ENCODE measurements around the gene HOXA4. TPM values are rescaled to one million over a fixed set of nuclear protein-coding genes. Genes with fewer than 3 reads are reported as not detected.

Gene HOXA4
- total RNA-seq, 1 experiment from 2014 or later: not detected

GRCh38 chr7:27109466-27110185 is 20.9 kb downstream of the HOXA4 start:
- Histone ChIP-seq H3K4me3 (ENCODE audit: low read length) (no peak overlapping the region), H3K9ac (ENCODE audit: low read length) (no peak overlapping the region), H3K36me3 (ENCODE audit: insufficient read depth, low read length) (no peaks in the 10 kb centered on the region; the same call in 1 of the 2 replicates), H2AFZ (ENCODE audit: low read length) (no peak overlapping the region), H4K20me1 (ENCODE audit: insufficient read depth, low read depth, low read length) (0 out of 2 replicates have a peak, but pooled peaks cover 8% of the 10 kb centered on the region), H3K27ac (ENCODE audit: low read length) (no peak overlapping the region), H3K79me2 (ENCODE audit: low read length) (no peaks in the 10 kb centered on the region), H3K9me2 (replicated peaks; ENCODE audit: insufficient read depth, low read length) (no peaks in the 10 kb centered on the region), H3K4me1 (ENCODE audit: low read length) (no peaks in the 10 kb centered on the region), H3K4me2 (ENCODE audit: low read depth, low read length, poor library complexity, severe bottlenecking) (no peak overlapping the region), H3K27me3 (ENCODE audit: low read length) (no peaks in the 10 kb centered on the region), H3K9me3 (ENCODE audit: low read length) (no peaks in the 10 kb centered on the region)
- no peak for DNase-seq

DNA sequence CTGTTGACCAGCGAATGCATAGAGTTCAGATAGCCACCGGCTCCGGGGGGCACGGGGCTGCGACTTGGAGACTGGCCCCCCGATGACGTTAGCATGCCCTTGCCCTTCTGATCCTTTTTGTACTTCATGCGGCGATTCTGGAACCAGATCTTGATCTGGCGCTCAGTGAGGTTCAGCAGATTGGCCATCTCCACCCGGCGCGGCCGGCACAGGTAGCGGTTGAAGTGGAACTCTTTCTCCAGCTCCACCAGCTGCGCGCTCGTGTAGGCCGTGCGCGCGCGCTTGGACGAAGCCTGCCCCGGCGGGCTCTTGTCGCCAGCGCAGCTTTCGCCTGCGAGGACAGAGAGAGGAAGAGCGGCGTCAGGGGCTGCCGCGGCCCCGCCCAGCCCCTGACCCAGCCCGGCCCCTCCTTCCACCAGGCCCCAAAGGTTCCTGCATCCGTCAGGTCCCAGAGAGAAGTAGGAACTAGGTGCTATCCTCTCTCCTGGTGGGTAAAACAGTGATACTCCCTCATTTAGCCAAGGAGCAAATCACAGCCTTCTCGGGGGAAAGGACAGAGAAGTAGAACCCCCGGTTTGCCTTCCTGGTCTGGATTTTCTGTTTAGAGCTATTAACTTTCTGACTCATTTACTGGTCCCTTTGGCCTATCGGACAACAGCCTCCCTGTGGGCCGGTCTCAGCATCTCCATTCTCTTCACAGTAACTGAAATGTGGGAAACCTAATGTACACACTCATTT is 22.0 kb downstream of the HOXA4 start:
- H3K9ac ChIP-seq (ENCODE audit: low read length): no peak overlapping the region
- H3K4me2 ChIP-seq (ENCODE audit: low read depth, low read length, poor library complexity, severe bottlenecking): no peak overlapping the region

DNA sequence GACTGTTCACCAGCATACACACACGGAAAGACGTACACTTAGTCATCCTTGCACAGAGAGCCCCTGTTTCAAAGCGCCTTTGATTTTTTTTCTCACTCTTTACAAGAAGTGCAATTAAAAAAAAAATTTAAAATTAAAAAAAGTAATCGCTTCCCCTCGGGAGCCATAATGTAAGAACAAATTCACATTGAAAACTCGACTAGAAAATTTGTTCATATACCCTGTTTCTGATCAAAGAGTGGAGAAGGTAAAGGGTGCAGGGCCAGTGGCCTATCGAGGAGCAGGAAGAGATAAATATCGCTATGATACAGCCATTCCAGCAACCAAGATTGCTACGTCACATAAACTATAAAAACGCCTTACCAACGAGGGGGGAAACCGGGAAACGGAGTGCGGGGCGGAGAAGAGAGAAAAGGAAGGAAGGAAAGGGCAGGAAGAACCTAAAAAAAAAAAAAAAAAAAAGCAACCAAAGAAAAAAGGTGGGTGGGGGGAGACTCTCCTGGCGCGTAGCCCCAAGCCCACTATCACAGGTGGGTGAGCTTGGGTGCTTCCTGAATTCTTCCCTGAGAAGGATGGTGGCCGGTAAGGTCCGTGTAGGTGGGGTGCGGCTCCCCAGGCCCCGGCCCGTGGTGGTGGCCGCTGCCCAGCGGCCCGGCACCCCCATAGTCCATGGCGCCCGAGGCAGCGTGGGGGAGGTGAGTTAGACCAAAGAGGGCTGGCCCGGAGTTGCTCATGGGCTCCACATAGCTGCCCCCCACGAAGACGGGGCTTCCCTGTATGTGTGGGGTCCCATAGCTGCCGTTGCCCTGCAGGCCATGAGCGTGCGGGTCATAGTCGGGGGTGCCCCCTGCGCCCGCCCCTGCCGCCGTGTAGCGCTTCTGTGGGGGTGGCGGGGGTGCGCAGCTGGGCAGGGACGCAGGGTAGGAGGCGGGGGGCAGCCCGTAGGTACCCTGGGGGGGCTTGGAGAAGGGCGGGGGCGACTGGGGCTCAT is 22.9 kb downstream of the HOXA4 start:
- Histone ChIP-seq H3K4me1 (ENCODE audit: low read length) (no peaks in the 10 kb centered on the region), H3K9ac (ENCODE audit: low read length) (no peak overlapping the region), H3K27me3 (ENCODE audit: low read length) (no peaks in the 10 kb centered on the region), H2AFZ (ENCODE audit: low read length) (no peak overlapping the region), H3K9me2 (replicated peaks; ENCODE audit: insufficient read depth, low read length) (no peaks in the 10 kb centered on the region), H3K79me2 (ENCODE audit: low read length) (no peaks in the 10 kb centered on the region), H3K9me3 (ENCODE audit: low read length) (no peaks in the 10 kb centered on the region), H4K20me1 (ENCODE audit: insufficient read depth, low read depth, low read length) (0 out of 2 replicates have a peak, but pooled peaks cover 8% of the 10 kb centered on the region), H3K4me3 (ENCODE audit: low read length) (no peak overlapping the region), H3K27ac (ENCODE audit: low read length) (no peak overlapping the region), H3K36me3 (ENCODE audit: insufficient read depth, low read length) (no peaks in the 10 kb centered on the region; the same call in 1 of the 2 replicates), H3K4me2 (ENCODE audit: low read depth, low read length, poor library complexity, severe bottlenecking) (no peak overlapping the region)
- no peak for DNase-seq

More for the DNA sequence above, 22.0 kb downstream of the HOXA4 start:
- H3K27me3 ChIP-seq (ENCODE audit: low read length): no peaks in the 10 kb centered on the region
- H3K27ac ChIP-seq (ENCODE audit: low read length): no peak overlapping the region
- H3K9me2 ChIP-seq (replicated peaks; ENCODE audit: insufficient read depth, low read length): no peaks in the 10 kb centered on the region
- H4K20me1 ChIP-seq (ENCODE audit: insufficient read depth, low read depth, low read length): 0 out of 2 replicates have a peak, but pooled peaks cover 8% of the 10 kb centered on the region
- H3K9me3 ChIP-seq (ENCODE audit: low read length): no peaks in the 10 kb centered on the region
- no peak overlapping the region for H2AFZ ChIP-seq (ENCODE audit: low read length)
- no peaks in the 10 kb centered on the region; the same call in 1 of the 2 replicates for H3K36me3 ChIP-seq (ENCODE audit: insufficient read depth, low read length)
- no peaks in the 10 kb centered on the region for H3K4me1 ChIP-seq (ENCODE audit: low read length)
- DNase-seq: no peak
- H3K4me3 ChIP-seq (ENCODE audit: low read length): no peak overlapping the region
- H3K79me2 ChIP-seq (ENCODE audit: low read length): no peaks in the 10 kb centered on the region

- Histone ChIP-seq H3K4me1 (ENCODE audit: low read length) (no peaks in the 10 kb centered on the region), H3K9me2 (replicated peaks; ENCODE audit: insufficient read depth, low read length) (no peaks in the 10 kb centered on the region), H3K36me3 (ENCODE audit: insufficient read depth, low read length) (no peaks in the 10 kb centered on the region), H3K9me3 (ENCODE audit: low read length) (no peaks in the 10 kb centered on the region), H3K27ac (ENCODE audit: low read length) (no peak overlapping the region), H2AFZ (ENCODE audit: low read length) (no peak overlapping the region), H3K79me2 (ENCODE audit: low read length) (no peaks in the 10 kb centered on the region), H3K9ac (ENCODE audit: low read length) (no peak overlapping the region), H3K4me2 (ENCODE audit: low read depth, low read length, poor library complexity, severe bottlenecking) (no peak overlapping the region), H4K20me1 (ENCODE audit: insufficient read depth, low read depth, low read length) (0 out of 2 replicates have a peak, but pooled peaks cover 8% of the 10 kb centered on the region), H3K4me3 (ENCODE audit: low read length) (no peak overlapping the region), H3K27me3 (ENCODE audit: low read length) (no peaks in the 10 kb centered on the region)
- no peak for DNase-seq
Measured at GRCh38 chr7:27106901-27107240, 23.7 kb downstream of the HOXA4 start.

GRCh38 chr7:27106181-27106900 is 24.2 kb downstream of the HOXA4 start:
- no peak overlapping the region for H3K27ac ChIP-seq (ENCODE audit: low read length)
- DNase-seq: no peak
- no peaks in the 10 kb centered on the region for H3K9me3 ChIP-seq (ENCODE audit: low read length)
- H3K9ac ChIP-seq (ENCODE audit: low read length): no peak overlapping the region
- H3K4me2 ChIP-seq (ENCODE audit: low read depth, low read length, poor library complexity, severe bottlenecking): no peak overlapping the region
- no peaks in the 10 kb centered on the region for H3K27me3 ChIP-seq (ENCODE audit: low read length)
- H3K9me2 ChIP-seq (replicated peaks; ENCODE audit: insufficient read depth, low read length): no peaks in the 10 kb centered on the region
- H3K4me1 ChIP-seq (ENCODE audit: low read length): no peaks in the 10 kb centered on the region
- no peak overlapping the region for H2AFZ ChIP-seq (ENCODE audit: low read length)
- 0 out of 2 replicates have a peak, but pooled peaks cover 8% of the 10 kb centered on the region for H4K20me1 ChIP-seq (ENCODE audit: insufficient read depth, low read depth, low read length)
- no peaks in the 10 kb centered on the region for H3K36me3 ChIP-seq (ENCODE audit: insufficient read depth, low read length)
- no peak overlapping the region for H3K4me3 ChIP-seq (ENCODE audit: low read length)
- no peaks in the 10 kb centered on the region for H3K79me2 ChIP-seq (ENCODE audit: low read length)

GRCh38 chr7:27105301-27106031 is 25.1 kb downstream of the HOXA4 start:
- H3K9ac ChIP-seq (ENCODE audit: low read length): no peak overlapping the region

GRCh38 chr7:27104341-27105058 is 26.1 kb downstream of the HOXA4 start:
- no peaks in the 10 kb centered on the region for H3K27me3 ChIP-seq (ENCODE audit: low read length)
- H3K36me3 ChIP-seq (ENCODE audit: insufficient read depth, low read length): no peaks in the 10 kb centered on the region
- no peak overlapping the region for H3K27ac ChIP-seq (ENCODE audit: low read length)
- H4K20me1 ChIP-seq (ENCODE audit: insufficient read depth, low read depth, low read length): 0 out of 2 replicates have a peak, but pooled peaks cover 8% of the 10 kb centered on the region
- no peaks in the 10 kb centered on the region for H3K79me2 ChIP-seq (ENCODE audit: low read length)
- no peak overlapping the region for H3K4me3 ChIP-seq (ENCODE audit: low read length)
- H3K4me2 ChIP-seq (ENCODE audit: low read depth, low read length, poor library complexity, severe bottlenecking): no peak overlapping the region
- no peak overlapping the region for H2AFZ ChIP-seq (ENCODE audit: low read length)
- H3K4me1 ChIP-seq (ENCODE audit: low read length): no peaks in the 10 kb centered on the region
- H3K9me2 ChIP-seq (replicated peaks; ENCODE audit: insufficient read depth, low read length): no peaks in the 10 kb centered on the region
- DNase-seq: no peak
- no peaks in the 10 kb centered on the region for H3K9me3 ChIP-seq (ENCODE audit: low read length)
- H3K9ac ChIP-seq (ENCODE audit: low read length): no peak overlapping the region

More at GRCh38 chr7:27105301-27106031, 25.1 kb downstream of the HOXA4 start:
- Histone ChIP-seq H3K27me3 (ENCODE audit: low read length) (no peaks in the 10 kb centered on the region), H3K79me2 (ENCODE audit: low read length) (no peaks in the 10 kb centered on the region), H4K20me1 (ENCODE audit: insufficient read depth, low read depth, low read length) (0 out of 2 replicates have a peak, but pooled peaks cover 8% of the 10 kb centered on the region), H3K27ac (ENCODE audit: low read length) (no peak overlapping the region), H3K9me3 (ENCODE audit: low read length) (no peaks in the 10 kb centered on the region), H2AFZ (ENCODE audit: low read length) (no peak overlapping the region), H3K4me2 (ENCODE audit: low read depth, low read length, poor library complexity, severe bottlenecking) (no peak overlapping the region), H3K36me3 (ENCODE audit: insufficient read depth, low read length) (no peaks in the 10 kb centered on the region), H3K4me3 (ENCODE audit: low read length) (no peak overlapping the region), H3K9me2 (replicated peaks; ENCODE audit: insufficient read depth, low read length) (no peaks in the 10 kb centered on the region), H3K4me1 (ENCODE audit: low read length) (no peaks in the 10 kb centered on the region)
- DNase-seq: no peak

All from Karpas-422 (cell line).